ENCODE results near the gene SLC34A3.

Gene SLC34A3

GRCh38 chr9:137217276-137218211 is 13.2 kb upstream of the SLC34A3 start:
- TF ChIP-seq CTCF (IDR thresholded peaks at IDR 0.05; ENCODE audit: low read depth, low read length), result no peak
- H3K4me1 ChIP-seq, result peaks cover 13% of the 10 kb centered on the region
- no peaks in the 10 kb centered on the region for H3K27me3 ChIP-seq
- DNase-seq, result peak; percentile 81
- peak overlapping the region; percentile 41 for H3K4me3 ChIP-seq (ENCODE audit: low read depth, low read length)
- no peaks in the 10 kb centered on the region for H3K9me3 ChIP-seq
- no peaks in the 10 kb centered on the region for H3K36me3 ChIP-seq

GRCh38 chr9:137218212-137218753 is 12.4 kb upstream of the SLC34A3 start:
- H3K27me3 ChIP-seq, result no peaks in the 10 kb centered on the region
- no peaks in the 10 kb centered on the region for H3K36me3 ChIP-seq
- H3K9me3 ChIP-seq, result no peaks in the 10 kb centered on the region
- no peak for TF ChIP-seq CTCF (IDR thresholded peaks at IDR 0.05; ENCODE audit: low read depth, low read length)
- no peak overlapping the region for H3K4me3 ChIP-seq (ENCODE audit: low read depth, low read length)
- H3K4me1 ChIP-seq, result peaks cover 16% of the 10 kb centered on the region
- no peak for DNase-seq

- no peak overlapping the region for H3K4me3 ChIP-seq (ENCODE audit: low read depth, low read length)
- H3K36me3 ChIP-seq, result no peaks in the 10 kb centered on the region
- TF ChIP-seq CTCF (IDR thresholded peaks at IDR 0.05; ENCODE audit: low read depth, low read length), result no peak
- peak; percentile 61 for DNase-seq
- peaks cover 16% of the 10 kb centered on the region for H3K4me1 ChIP-seq
- no peaks in the 10 kb centered on the region for H3K27me3 ChIP-seq
- H3K9me3 ChIP-seq, result no peaks in the 10 kb centered on the region
Measured at GRCh38 chr9:137218754-137219271, 11.9 kb upstream of the SLC34A3 start.

GRCh38 chr9:137219757-137220316 is 10.9 kb upstream of the SLC34A3 start:
- H3K4me3 ChIP-seq (ENCODE audit: low read depth, low read length), result no peak overlapping the region
- H3K36me3 ChIP-seq, result no peaks in the 10 kb centered on the region
- DNase-seq, result no peak
- peaks cover 16% of the 10 kb centered on the region for H3K4me1 ChIP-seq
- TF ChIP-seq CTCF (IDR thresholded peaks at IDR 0.05; ENCODE audit: low read depth, low read length), result no peak
- H3K27me3 ChIP-seq, result no peaks in the 10 kb centered on the region
- H3K9me3 ChIP-seq, result no peaks in the 10 kb centered on the region

GRCh38 chr9:137220317-137221094 is 10.2 kb upstream of the SLC34A3 start:
- TF ChIP-seq CTCF (IDR thresholded peaks at IDR 0.05; ENCODE audit: low read depth, low read length), result no peak
- H3K4me1 ChIP-seq, result peaks cover 16% of the 10 kb centered on the region

More at GRCh38 chr9:137220317-137221094, 10.2 kb upstream of the SLC34A3 start:
- Histone ChIP-seq H3K9me3 (no peaks in the 10 kb centered on the region), H3K27me3 (no peaks in the 10 kb centered on the region), H3K36me3 (no peaks in the 10 kb centered on the region), H3K4me3 (ENCODE audit: low read depth, low read length) (no peak overlapping the region)
- DNase-seq, result no peak
